K562 (cell line): ENCODE data around the gene TAF1L. TPM values are rescaled to one million over a fixed set of nuclear protein-coding genes. Genes with fewer than 3 reads are reported as not detected.

Source experiments
- ATAC-seq: fragments of 200-7000 bp; cut with Tn5 transposase; 3 replicates; pipeline ENCODE4 v1.9.1; 2020; ENCODE audit warnings: moderate library complexity
- BruUV-seq: library from RNA; stranded (reverse); fragments of 400-500 nt; replicated peaks from 2 replicates; lab custom pipeline; 2021; lab: Mats Ljungman, UMichigan
- CTCF ChIA-PET: fragments of 300-600 bp; formaldehyde crosslinking; extraction: SDS; loops from one replicate; lab custom pipeline; 2021; ENCODE audit warnings: low intra/inter-chr PET ratio; lab: Yijun Ruan, JAX
- POLR2A ChIA-PET: fragments of 300-600, 350-650 bp; sonication (Branson Sonifier 250); formaldehyde crosslinking; extraction: SDS; loops from one replicate; lab custom pipeline; 2021; ENCODE audit warnings: antibody characterized with exemption, inconsistent platforms; lab: Yijun Ruan, JAX
- DNase-seq, 4 experiments: peaks; one replicate each; pipeline versions ENCODE4 v3.0.0 to v3.0.0-alpha.2; 2011 to 2018; ENCODE audit warnings: low spot score in 3 of 4, mixed read lengths in 3 of 4; ENCODE audit errors: extremely low read depth in 1 of 4
- FAIRE-seq: peaks from 2 replicates; lab custom pipeline; 2011; peaks lifted over from hg19 to GRCh38; lab: Jason Lieb, UNC
- H2AFZ ChIP-seq: 2 replicates; pipeline ENCODE4 v1.6.0; 2011; ENCODE audit warnings: low read depth, low read length, control low read depth, inconsistent platforms
- H3K27ac ChIP-seq: fragments of 200-600 bp; 3 replicates; pipeline ENCODE4 v1.8.0; 2011; ENCODE audit warnings: low read depth, mild to moderate bottlenecking, control low read depth, inconsistent platforms, low read length, moderate library complexity, mixed read lengths; ENCODE audit errors: extremely low read depth
- H3K27me3 ChIP-seq, 2 experiments: fragments of 300-600 bp in 1 of 2; 2 replicates in 1 of 2; 3 replicates in 1 of 2; pipeline versions ENCODE4 v1.6.0 to v1.8.0; 2011; ENCODE audit warnings: inconsistent platforms in 2 of 2, low read length in 2 of 2, mild to moderate bottlenecking in 1 of 2, mixed read lengths in 1 of 2, moderate library complexity in 1 of 2; ENCODE audit not compliant: control insufficient read depth in 2 of 2, insufficient read depth in 2 of 2
- H3K36me3 ChIP-seq: fragments of 300-600 bp; 3 replicates; pipeline ENCODE4 v1.8.0; 2011; ENCODE audit warnings: mild to moderate bottlenecking, low read length, inconsistent platforms; ENCODE audit not compliant: control insufficient read depth, insufficient read depth
- H3K4me1 ChIP-seq, 2 experiments: fragments of 200-600 bp in 1 of 2; replicated peaks in 1 of 2; 2 replicates in 1 of 2; 3 replicates in 1 of 2; pipeline versions ENCODE4 v1.5.1 to v1.8.0; 2011; ENCODE audit warnings: inconsistent platforms in 2 of 2, low read length in 2 of 2, mild to moderate bottlenecking in 1 of 2, mixed read lengths in 1 of 2, moderate library complexity in 1 of 2; ENCODE audit not compliant: control insufficient read depth in 2 of 2, insufficient read depth in 2 of 2
- H3K4me2 ChIP-seq: 2 replicates; pipeline ENCODE4 v1.6.1; 2011; ENCODE audit warnings: low read length, control low read depth, inconsistent platforms, mixed read lengths; ENCODE audit not compliant: insufficient read depth
- H3K4me3 ChIP-seq: fragments of 200-600 bp; sonication (generic), shearing (Covaris generic); 2 replicates; pipeline ENCODE4 v1.5.1; 2016; ENCODE audit warnings: control low read depth, inconsistent platforms
- H3K79me2 ChIP-seq: fragments of 200-600 bp; 3 replicates; pipeline ENCODE4 v1.8.0; 2011; ENCODE audit warnings: low read length, inconsistent platforms; ENCODE audit not compliant: control insufficient read depth, insufficient read depth
- H3K9ac ChIP-seq, 2 experiments: 2 replicates each; pipeline versions ENCODE4 v1.6.0 to v1.6.1; 2011; ENCODE audit warnings: low read depth in 2 of 2, low read length in 2 of 2, control low read depth in 1 of 2, inconsistent platforms in 1 of 2, mild to moderate bottlenecking in 1 of 2, mixed read lengths in 1 of 2; ENCODE audit not compliant: insufficient read depth in 1 of 2
- H3K9me1 ChIP-seq: one replicate; pipeline ENCODE4 v1.6.0; 2011; ENCODE audit warnings: inconsistent platforms, mild to moderate bottlenecking, low read length, moderate library complexity; ENCODE audit not compliant: control insufficient read depth, insufficient read depth
- H3K9me3 ChIP-seq: replicated peaks from 2 replicates; pipeline ENCODE4 v1.5.1; 2011; ENCODE audit warnings: low read depth, low read length, inconsistent platforms; ENCODE audit not compliant: control insufficient read depth, insufficient read depth
- H4K20me1 ChIP-seq: replicated peaks from 2 replicates; pipeline ENCODE4 v1.6.1; 2011; ENCODE audit warnings: low read length, inconsistent platforms, mixed read lengths; ENCODE audit not compliant: control insufficient read depth, insufficient read depth
- BACH1 ChIP-seq: fragments of 200-800 bp; sonication (Bioruptor generic); IDR thresholded peaks from 2 replicates; pipeline ENCODE4 v1.6.1; 2016; ENCODE audit warnings: missing genetic modification characterization, missing compliant biosample characterization
- CBFA2T3 ChIP-seq: fragments of 450-650 bp; IDR thresholded peaks from 2 replicates; pipeline ENCODE4 v1.6.1; 2017
- KLF1 ChIP-seq: fragments of 450-650 bp; IDR thresholded peaks from 2 replicates; pipeline ENCODE4 v1.6.1; 2016; ENCODE audit warnings: missing genetic modification characterization, missing compliant biosample characterization
- PML ChIP-seq: IDR thresholded peaks from 2 replicates; pipeline ENCODE4 v1.6.1; 2012; ENCODE audit warnings: low read length, inconsistent platforms
- RFX1 ChIP-seq: fragments of 450-650 bp; IDR thresholded peaks from 2 replicates; pipeline ENCODE4 v1.6.1; 2016; ENCODE audit warnings: mild to moderate bottlenecking, moderate library complexity
- SMAD4 ChIP-seq: fragments of 250-450 bp; sonication (Bioruptor Pico); conservative IDR thresholded peaks from 2 replicates; pipeline ENCODE4 v1.8.0; 2021; ENCODE audit warnings: inconsistent platforms, mild to moderate bottlenecking, moderate library complexity
- SMARCA5 ChIP-seq: fragments of 450-650 bp; IDR thresholded peaks from 2 replicates; pipeline ENCODE4 v1.6.1; 2016
- SP1 ChIP-seq: sonication (generic); formaldehyde crosslinking; IDR thresholded peaks from 2 replicates; pipeline ENCODE4 v1.8.1; 2022; ENCODE audit warnings: mild to moderate bottlenecking, missing genetic modification reagents
- ZKSCAN1 ChIP-seq: fragments of 150-350 bp; IDR thresholded peaks from 2 replicates; pipeline ENCODE4 v1.6.1; 2016; ENCODE audit warnings: low read depth, low read length
- ZNF76 ChIP-seq: fragments of 250-450 bp; sonication (Bioruptor Pico); IDR thresholded peaks from 2 replicates; pipeline ENCODE4 v1.4.0; 2020; ENCODE audit warnings: mild to moderate bottlenecking, moderate library complexity, borderline replicate concordance
- WGBS: fragments of 100-300 bp; shearing (Covaris generic); methylation state at CpG from one replicate; pipeline ENCODE4 v1.1.6; 2016; ENCODE audit warnings: low coverage, mixed read lengths; ENCODE audit not compliant: insufficient coverage; ENCODE audit errors: missing lambda C conversion rate; 5-methylcytosine and 5-hydroxymethylcytosine counted together
- in situ Hi-C: fragments of 300-500 bp; cut with MboI; formaldehyde crosslinking; loops from 4 replicates; pipeline ENCODE4 v1.15.0; 2018; ENCODE audit warnings: inconsistent platforms, mixed read lengths
- intact Hi-C: fragments of 100-400 bp; cut with micrococcal nuclease; formaldehyde crosslinking; loops from 2 replicates; pipeline ENCODE4 v1.14.2; 2022
- polyA plus RNA-seq, 8 experiments: library from polyadenylated mRNA; depleted of rRNA in 4 of 8; stranded (reverse) in 5 of 8; unstranded in 3 of 8; fragments of >200 nt; fragmentation: Nextera tagmentation in 2 of 8; fragmentation: Illumina TruSeq in 1 of 8; extraction: Ambion mirVana in 2 of 8; extraction: Trizol in 1 of 8; gene quantifications; 2 replicates each; pipeline versions ENCODE4 v1.2.1 to v1.2.3, GENCODE V29; 2011 to 2014; ENCODE audit warnings: inconsistent platforms in 1 of 8, missing spikeins in 1 of 8
- total RNA-seq, 7 experiments: library from RNA; depleted of rRNA in 6 of 7; stranded (reverse); fragments of >200 nt in 6 of 7; fragmentation: Illumina TruSeq in 2 of 7; extraction: Trizol in 2 of 7; gene quantifications; 2 replicates each; pipeline versions ENCODE4 v1.2.1 to v1.2.3, GENCODE V29; 2011 to 2021; ENCODE audit warnings: low replicate concordance in 1 of 7
- TF ChIP-seq, protein P1 (sequence below): fragments of 250-450 bp; sonication (Bioruptor Pico); IDR thresholded peaks from 2 replicates; pipeline ENCODE4 v1.4.0; 2020; ENCODE audit warnings: mild to moderate bottlenecking, moderate library complexity

Gene TAF1L
- total and polyA plus RNA-seq, 9 of the 15 experiments (the other 6 are each of a cell fraction or from before 2014, with no cell fraction given) = 0.01 to 0.04 (median 0.03) TPM; not detected in 3

DNA sequence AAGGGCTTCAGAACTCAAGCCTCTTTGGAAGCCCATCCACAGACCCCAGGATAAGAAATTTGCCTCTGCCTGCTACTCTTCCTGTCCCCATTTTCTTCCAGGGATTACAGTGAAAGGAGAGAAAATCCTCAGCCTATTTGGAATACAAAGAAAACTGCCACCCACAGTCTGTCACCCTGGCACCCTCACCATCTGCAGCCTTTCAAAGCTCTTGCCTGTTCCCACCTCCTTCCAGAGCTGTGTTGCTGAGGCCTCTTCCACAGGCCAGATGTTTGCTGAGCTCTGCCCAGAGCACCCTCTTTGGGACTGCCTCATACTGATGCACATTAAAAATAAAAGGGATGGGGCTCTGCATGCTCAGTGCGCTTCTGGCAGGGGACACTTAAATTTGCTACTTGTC, 35.9 kb upstream of the TAF1L start (continued):
- TF ChIP-seq, protein P1, sequence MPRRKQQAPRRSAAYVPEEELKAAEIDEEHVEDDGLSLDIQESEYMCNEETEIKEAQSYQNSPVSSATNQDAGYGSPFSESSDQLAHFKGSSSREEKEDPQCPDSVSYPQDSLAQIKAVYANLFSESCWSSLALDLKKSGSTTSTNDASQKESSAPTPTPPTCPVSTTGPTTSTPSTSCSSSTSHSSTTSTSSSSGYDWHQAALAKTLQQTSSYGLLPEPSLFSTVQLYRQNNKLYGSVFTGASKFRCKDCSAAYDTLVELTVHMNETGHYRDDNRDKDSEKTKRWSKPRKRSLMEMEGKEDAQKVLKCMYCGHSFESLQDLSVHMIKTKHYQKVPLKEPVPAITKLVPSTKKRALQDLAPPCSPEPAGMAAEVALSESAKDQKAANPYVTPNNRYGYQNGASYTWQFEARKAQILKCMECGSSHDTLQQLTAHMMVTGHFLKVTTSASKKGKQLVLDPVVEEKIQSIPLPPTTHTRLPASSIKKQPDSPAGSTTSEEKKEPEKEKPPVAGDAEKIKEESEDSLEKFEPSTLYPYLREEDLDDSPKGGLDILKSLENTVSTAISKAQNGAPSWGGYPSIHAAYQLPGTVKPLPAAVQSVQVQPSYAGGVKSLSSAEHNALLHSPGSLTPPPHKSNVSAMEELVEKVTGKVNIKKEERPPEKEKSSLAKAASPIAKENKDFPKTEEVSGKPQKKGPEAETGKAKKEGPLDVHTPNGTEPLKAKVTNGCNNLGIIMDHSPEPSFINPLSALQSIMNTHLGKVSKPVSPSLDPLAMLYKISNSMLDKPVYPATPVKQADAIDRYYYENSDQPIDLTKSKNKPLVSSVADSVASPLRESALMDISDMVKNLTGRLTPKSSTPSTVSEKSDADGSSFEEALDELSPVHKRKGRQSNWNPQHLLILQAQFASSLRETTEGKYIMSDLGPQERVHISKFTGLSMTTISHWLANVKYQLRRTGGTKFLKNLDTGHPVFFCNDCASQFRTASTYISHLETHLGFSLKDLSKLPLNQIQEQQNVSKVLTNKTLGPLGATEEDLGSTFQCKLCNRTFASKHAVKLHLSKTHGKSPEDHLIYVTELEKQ (CRISPR knock-in tag) = no peak
- TF ChIP-seq SP1 (CRISPR knock-in tag) = no peak

- Histone ChIP-seq H3K4me3 (no peak overlapping the region), H3K27ac (no peak overlapping the region), H4K20me1 (no peaks in the 10 kb centered on the region), H2AFZ (no peak overlapping the region), H3K9ac (no peak overlapping the region), H3K36me3 (no peaks in the 10 kb centered on the region), H3K9me1 (no peaks in the 10 kb centered on the region), H3K4me1 (no peaks in the 10 kb centered on the region), H3K9me3 (no peaks in the 10 kb centered on the region), H3K79me2 (no peaks in the 10 kb centered on the region), H3K27me3 (0 out of 5 replicates have a peak, but pooled peaks cover 0 to 5% of the 10 kb centered on the region in 2 experiments), H3K4me2 (no peak overlapping the region)
- ATAC-seq = no peak
- no peak for FAIRE-seq
- in situ Hi-C loops = no loop called here
- 0% methylated on average over 3 of the region's 3 CpGs for WGBS
- TF ChIP-seq ZKSCAN1 = no peak
- no peak for TF ChIP-seq RFX1
- no peak for TF ChIP-seq ZNF76
- no peak for TF ChIP-seq PML
- no peak for TF ChIP-seq BACH1 (tag)
- no peak for TF ChIP-seq SMAD4 (CRISPR knock-in tag)
- TF ChIP-seq CBFA2T3 = no peak
- no peak for TF ChIP-seq SMARCA5
- TF ChIP-seq KLF1 (tag) = no peak
- DNase-seq = no peak
- BruUV-seq = no TSS peak
- intact Hi-C loops = no loop called here
- POLR2A ChIA-PET = interaction anchor here (0.6 kb wide), 1 partner anchor 302 kb away, joined by 3 read pairs; no protein-coding TSS in a partner anchor
- CTCF ChIA-PET = no interaction called here
Measured at GRCh38 chr9:32665101-32665500, 29.6 kb upstream of the TAF1L start.
